ENCODE data around the gene WDR26.

The WDR26 gene

GRCh38 chr1:224434691-224435317, at the start of gene WDR26:
Gene WDR26 (minus strand): TSS chr1:224434797.
- TF ChIP-seq GATA3 (IDR thresholded peaks at IDR 0.05; ENCODE audit: low read depth, low read length) (no peak), GATA2 (IDR thresholded peaks at IDR 0.05; ENCODE audit: low read depth, low read length) (no peak)

- no peak for TF ChIP-seq GATA3 (IDR thresholded peaks at IDR 0.05; ENCODE audit: low read depth, low read length)
- no peak for TF ChIP-seq GATA2 (IDR thresholded peaks at IDR 0.05; ENCODE audit: low read depth, low read length)
These were observed 48.0 kb upstream of the WDR26 start for GRCh38 chr1:224482619-224483018.

- TF ChIP-seq GATA3 (IDR thresholded peaks at IDR 0.05; ENCODE audit: low read depth, low read length), result no peak
- TF ChIP-seq GATA2 (IDR thresholded peaks at IDR 0.05; ENCODE audit: low read depth, low read length), result no peak
These were observed 47.0 kb upstream of the WDR26 start for GRCh38 chr1:224481601-224482000.

GRCh38 chr1:224472806-224473205, 38.2 kb upstream of the WDR26 start:
- TF ChIP-seq GATA3 (IDR thresholded peaks at IDR 0.05; ENCODE audit: low read depth, low read length), result no peak
- no peak for TF ChIP-seq GATA2 (IDR thresholded peaks at IDR 0.05; ENCODE audit: low read depth, low read length)

- TF ChIP-seq GATA2 (IDR thresholded peaks at IDR 0.05; ENCODE audit: low read depth, low read length) (no peak), GATA3 (IDR thresholded peaks at IDR 0.05; ENCODE audit: low read depth, low read length) (no peak)
These were observed 31.6 kb upstream of the WDR26 start for GRCh38 chr1:224466154-224466553.

GRCh38 chr1:224459966-224460365, 25.4 kb upstream of the WDR26 start:
- TF ChIP-seq GATA2 (IDR thresholded peaks at IDR 0.05; ENCODE audit: low read depth, low read length), result no peak

- no peak for TF ChIP-seq GATA2 (IDR thresholded peaks at IDR 0.05; ENCODE audit: low read depth, low read length)
- no peak for TF ChIP-seq GATA3 (IDR thresholded peaks at IDR 0.05; ENCODE audit: low read depth, low read length)
These were observed 24.4 kb upstream of the WDR26 start for GRCh38 chr1:224458996-224459395.

- TF ChIP-seq GATA2 (IDR thresholded peaks at IDR 0.05; ENCODE audit: low read depth, low read length) (no peak), GATA3 (IDR thresholded peaks at IDR 0.05; ENCODE audit: low read depth, low read length) (no peak)
These were observed 23.7 kb upstream of the WDR26 start for GRCh38 chr1:224458296-224458695.

- TF ChIP-seq GATA2 (IDR thresholded peaks at IDR 0.05; ENCODE audit: low read depth, low read length), result no peak
- no peak for TF ChIP-seq GATA3 (IDR thresholded peaks at IDR 0.05; ENCODE audit: low read depth, low read length)
These were observed 23.2 kb upstream of the WDR26 start for GRCh38 chr1:224457782-224458144.

- TF ChIP-seq GATA3 (IDR thresholded peaks at IDR 0.05; ENCODE audit: low read depth, low read length) (no peak), GATA2 (IDR thresholded peaks at IDR 0.05; ENCODE audit: low read depth, low read length) (no peak)
These were observed 22.0 kb upstream of the WDR26 start for GRCh38 chr1:224456637-224456953.

- TF ChIP-seq GATA2 (IDR thresholded peaks at IDR 0.05; ENCODE audit: low read depth, low read length) (no peak), GATA3 (IDR thresholded peaks at IDR 0.05; ENCODE audit: low read depth, low read length) (no peak)
These were observed 19.9 kb upstream of the WDR26 start for GRCh38 chr1:224454402-224455055.

GRCh38 chr1:224450561-224451350, 16.2 kb upstream of the WDR26 start:
- TF ChIP-seq GATA3 (IDR thresholded peaks at IDR 0.05; ENCODE audit: low read depth, low read length), result no peak
- TF ChIP-seq GATA2 (IDR thresholded peaks at IDR 0.05; ENCODE audit: low read depth, low read length), result no peak

GRCh38 chr1:224450159-224450558, 15.6 kb upstream of the WDR26 start:
- TF ChIP-seq GATA2 (IDR thresholded peaks at IDR 0.05; ENCODE audit: low read depth, low read length), result no peak
- TF ChIP-seq GATA3 (IDR thresholded peaks at IDR 0.05; ENCODE audit: low read depth, low read length), result no peak

GRCh38 chr1:224448453-224449017, 13.9 kb upstream of the WDR26 start:
- TF ChIP-seq GATA2 (IDR thresholded peaks at IDR 0.05; ENCODE audit: low read depth, low read length) (no peak), GATA3 (IDR thresholded peaks at IDR 0.05; ENCODE audit: low read depth, low read length) (no peak)

- TF ChIP-seq GATA3 (IDR thresholded peaks at IDR 0.05; ENCODE audit: low read depth, low read length), result no peak
These were observed 13.4 kb upstream of the WDR26 start for GRCh38 chr1:224447971-224448370.
